Measurements from ENCODE around the gene CD300LD. TPM values are rescaled to one million over a fixed set of nuclear protein-coding genes. Genes with fewer than 3 reads are reported as not detected.

Gene CD300LD
- total and polyA plus RNA-seq, 2 of the 8 experiments (the other 6 are each of a cell fraction or from before 2014, with no cell fraction given), result not detected

DNA sequence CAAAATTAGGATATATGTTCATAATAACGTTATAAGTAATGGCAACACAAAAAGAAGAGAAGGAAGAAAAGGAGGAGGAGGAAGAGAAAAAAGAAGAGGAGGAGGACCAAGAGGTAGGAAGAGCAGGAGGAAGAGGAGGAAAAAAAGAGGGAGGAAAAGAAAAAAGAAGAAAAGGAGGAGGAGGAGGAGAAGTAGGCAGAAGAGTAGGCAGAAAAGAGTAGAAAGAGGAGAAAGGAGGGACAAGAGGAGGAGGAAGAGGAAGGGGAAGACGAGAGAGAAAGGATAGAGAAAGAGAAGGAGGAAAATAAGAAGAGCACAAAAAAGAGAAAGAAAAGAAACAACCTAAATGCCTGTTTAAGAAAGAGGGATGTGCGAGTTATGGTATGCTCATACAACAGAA, 55.2 kb downstream of the CD300LD start:
- no peak overlapping the region for H2BK12ac ChIP-seq (ENCODE audit: low read depth, low read length)
- DNase-seq (ENCODE audit: low read depth in 1 of 2, low spot score in 2 of 2), result no peak
- no peaks in the 10 kb centered on the region for H3K36me3 ChIP-seq (ENCODE audit: control insufficient read depth in 2 of 4, insufficient read depth in 4 of 4, low read length in 3 of 4)
- no peak overlapping the region for H3K9ac ChIP-seq (replicated peaks in 1 of 4; ENCODE audit: extremely low read depth in 1 of 4, low read depth in 3 of 4, low read length in 3 of 4)
- no peak overlapping the region for H3K14ac ChIP-seq (ENCODE audit: insufficient read length)
- no peak overlapping the region for H2AFZ ChIP-seq (ENCODE audit: low read length)
- ChIA-PET POLR2A (ENCODE audit: partially characterized antibody) (no interaction called here), CTCF (ENCODE audit: partially characterized antibody) (interaction anchor here (1.2 to 1.6 kb wide), 2 partner anchors 79 to 168 kb away, joined by 3 read pairs; no protein-coding TSS in a partner anchor)
- H4K5ac ChIP-seq (ENCODE audit: insufficient read length, low read depth, low read length), result no peak overlapping the region
- H4K8ac ChIP-seq (ENCODE audit: extremely low read depth, insufficient read depth, low read length), result no peak overlapping the region
- no peak overlapping the region for H3K27ac ChIP-seq (ENCODE audit: low read depth, low read length)
- H2BK120ac ChIP-seq (replicated peaks; ENCODE audit: low read depth, low read length), result no peak overlapping the region
- H3K4me3 ChIP-seq (ENCODE audit: extremely low read depth in 1 of 4, insufficient read depth in 2 of 4, low read depth in 3 of 4, low read length in 4 of 4), result no peak overlapping the region
- no peak overlapping the region for H2AK5ac ChIP-seq (ENCODE audit: low read depth, low read length)
- H4K20me1 ChIP-seq (replicated peaks in 1 of 2; ENCODE audit: control insufficient read depth in 1 of 2, insufficient read depth in 2 of 2, low read length in 2 of 2), result no peaks in the 10 kb centered on the region
- H3K4ac ChIP-seq (replicated peaks; ENCODE audit: insufficient read length, low read depth, low read length), result no peak overlapping the region
- H3K79me1 ChIP-seq (ENCODE audit: low read depth, low read length), result no peaks in the 10 kb centered on the region
- H2BK5ac ChIP-seq (ENCODE audit: low read depth, low read length), result no peak overlapping the region
- no peak overlapping the region for H2BK15ac ChIP-seq (ENCODE audit: low read length)
- no peak overlapping the region for H3K23ac ChIP-seq (ENCODE audit: insufficient read length)
- no peak overlapping the region for H3K4me2 ChIP-seq (ENCODE audit: insufficient read depth in 1 of 2, low read depth in 2 of 2, low read length in 2 of 2)
- H3K4me1 ChIP-seq (replicated peaks in 1 of 4; ENCODE audit: control insufficient read depth in 3 of 4, insufficient read depth in 4 of 4, low read length in 3 of 4), result peaks cover 0 to 1% (median 0%) of the 10 kb centered on the region in 4 experiments; a peak in 1 of 7 replicates
- no peak for FAIRE-seq
- no peaks in the 10 kb centered on the region for H3K9me3 ChIP-seq (ENCODE audit: insufficient read depth in 2 of 2, low read depth in 1 of 2, low read length in 1 of 2)
- 84% methylated on average over 3 of the region's 3 CpGs; no CpG with 5 or more reads in 1 of the 2 experiments for WGBS, 2 experiments (ENCODE audit: extremely low coverage in 1 of 2, insufficient coverage in 1 of 2, insufficient read length in 1 of 2, insufficient replicate concordance in 2 of 2, low coverage in 1 of 2, low lambda C conversion rate in 2 of 2, missing lambda C conversion rate in 1 of 2)
- no peak overlapping the region for H2BK20ac ChIP-seq (ENCODE audit: low read length)
- TF ChIP-seq PHF8 (conservative IDR thresholded peaks at IDR 0.05; ENCODE audit: low read depth, low read length) (no peak), SAP30 (IDR thresholded peaks at IDR 0.05; ENCODE audit: insufficient read depth, insufficient replicate concordance, low read length) (no peak), FOSL1 (IDR thresholded peaks at IDR 0.05; ENCODE audit: insufficient read depth, low read depth, low read length) (no peak), YY1 (IDR thresholded peaks at IDR 0.05; ENCODE audit: low read depth, low read length) (no peak), RAD21 (IDR thresholded peaks at IDR 0.05 in 1 of 2, conservative IDR thresholded peaks at IDR 0.05 in 1 of 2; ENCODE audit: low read depth in 2 of 2, low read length in 2 of 2) (no peak)
- no peak overlapping the region for H3K56ac ChIP-seq (replicated peaks; ENCODE audit: insufficient read length, low read depth, low read length)
- no peaks in the 10 kb centered on the region for H3K23me2 ChIP-seq (ENCODE audit: low read depth, low read length)
- H4K91ac ChIP-seq (replicated peaks; ENCODE audit: insufficient read length, low read length), result no peak overlapping the region
- no peaks in the 10 kb centered on the region; a peak in 1 of 7 replicates for H3K27me3 ChIP-seq (replicated peaks in 1 of 4; ENCODE audit: control insufficient read depth in 3 of 4, extremely low read depth in 1 of 4, insufficient read depth in 3 of 4, low read length in 3 of 4)
- H3K18ac ChIP-seq (ENCODE audit: extremely low read depth, low read length), result no peak overlapping the region
- no peaks in the 10 kb centered on the region for H3K79me2 ChIP-seq (ENCODE audit: control insufficient read depth in 1 of 2, insufficient read depth in 2 of 2, low read length in 2 of 2)

Data from H1 (cell line).